Kidney epithelial cell (primary cell): ENCODE results near the gene MB. TPM values are rescaled to one million over a fixed set of nuclear protein-coding genes. Genes with fewer than 3 reads are reported as not detected.

Experiments
- DNase-seq: peaks from one replicate; pipeline ENCODE4 v3.0.0-alpha.2; 2010; ENCODE audit warnings: low read depth
- H3K27me3 ChIP-seq: 2 replicates; pipeline ENCODE4 v1.6.0; 2011; ENCODE audit warnings: low read length; ENCODE audit not compliant: control insufficient read depth, insufficient read depth
- H3K36me3 ChIP-seq: 2 replicates; pipeline ENCODE4 v1.5.1; 2011; ENCODE audit warnings: low read length; ENCODE audit not compliant: control insufficient read depth, insufficient read depth
- H3K4me3 ChIP-seq: 2 replicates; pipeline ENCODE4 v1.5.1; 2011; ENCODE audit warnings: low read depth, mild to moderate bottlenecking, control low read depth, low read length
- total RNA-seq: library from RNA; depleted of rRNA; stranded (reverse); fragments of >200 nt; gene quantifications from 2 replicates; pipeline ENCODE4 v1.2.3, GENCODE V29; 2015
- TF ChIP-seq, protein P1 (sequence below): IDR thresholded peaks from 2 replicates; pipeline ENCODE4 v1.5.1; 2011; ENCODE audit warnings: mild to moderate bottlenecking, moderate library complexity, low read length, control low read depth, inconsistent platforms; ENCODE audit not compliant: insufficient read depth, poor library complexity, severe bottlenecking

MB gene
- total RNA-seq, 1 donor from 2014 or later: not detected

DNA sequence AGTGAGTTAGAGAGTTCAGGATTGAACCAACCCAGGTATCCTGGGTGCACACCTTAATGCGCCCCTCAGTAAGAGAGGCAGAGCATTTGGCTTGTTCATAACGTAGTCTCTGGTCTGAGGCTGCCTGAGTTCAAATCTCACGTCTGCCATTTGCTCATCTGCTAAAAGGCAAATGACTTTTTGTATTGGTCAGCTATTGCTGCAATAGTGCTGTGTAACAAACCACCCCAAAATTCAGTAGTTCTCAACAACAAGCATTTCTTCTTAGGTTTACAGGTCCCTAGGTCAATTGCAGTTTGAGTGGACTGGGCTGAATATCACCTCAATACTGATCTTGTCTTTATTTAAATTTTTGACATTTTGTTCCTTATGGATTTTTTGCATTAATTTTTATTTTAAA lies 58.4 kb downstream of the MB start:
- Histone ChIP-seq H3K27me3 (peaks cover 2% of the 10 kb centered on the region), H3K36me3 (no peaks in the 10 kb centered on the region), H3K4me3 (no peak overlapping the region)
- TF ChIP-seq, protein P1, sequence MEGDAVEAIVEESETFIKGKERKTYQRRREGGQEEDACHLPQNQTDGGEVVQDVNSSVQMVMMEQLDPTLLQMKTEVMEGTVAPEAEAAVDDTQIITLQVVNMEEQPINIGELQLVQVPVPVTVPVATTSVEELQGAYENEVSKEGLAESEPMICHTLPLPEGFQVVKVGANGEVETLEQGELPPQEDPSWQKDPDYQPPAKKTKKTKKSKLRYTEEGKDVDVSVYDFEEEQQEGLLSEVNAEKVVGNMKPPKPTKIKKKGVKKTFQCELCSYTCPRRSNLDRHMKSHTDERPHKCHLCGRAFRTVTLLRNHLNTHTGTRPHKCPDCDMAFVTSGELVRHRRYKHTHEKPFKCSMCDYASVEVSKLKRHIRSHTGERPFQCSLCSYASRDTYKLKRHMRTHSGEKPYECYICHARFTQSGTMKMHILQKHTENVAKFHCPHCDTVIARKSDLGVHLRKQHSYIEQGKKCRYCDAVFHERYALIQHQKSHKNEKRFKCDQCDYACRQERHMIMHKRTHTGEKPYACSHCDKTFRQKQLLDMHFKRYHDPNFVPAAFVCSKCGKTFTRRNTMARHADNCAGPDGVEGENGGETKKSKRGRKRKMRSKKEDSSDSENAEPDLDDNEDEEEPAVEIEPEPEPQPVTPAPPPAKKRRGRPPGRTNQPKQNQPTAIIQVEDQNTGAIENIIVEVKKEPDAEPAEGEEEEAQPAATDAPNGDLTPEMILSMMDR: no peak
- no peak for DNase-seq

DNA sequence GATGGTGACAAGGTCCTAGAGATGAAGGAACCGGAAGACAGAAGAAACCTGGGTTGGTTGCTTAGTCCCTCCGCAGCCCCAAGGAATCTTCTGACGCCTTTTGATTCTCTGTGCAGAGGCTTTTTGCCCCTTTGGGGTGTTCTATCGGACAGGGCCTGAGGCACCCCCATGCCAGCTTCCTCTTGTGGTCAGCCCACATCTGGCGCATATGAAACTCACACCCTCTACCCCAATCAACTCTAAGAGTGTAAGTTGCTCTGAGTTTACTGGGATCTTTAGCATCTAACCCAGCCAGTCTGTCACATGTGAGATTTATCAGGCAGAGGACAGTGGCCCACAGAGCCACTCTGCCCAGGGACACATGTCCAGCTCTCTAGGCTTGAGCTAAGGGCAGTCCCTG lies 59.1 kb downstream of the MB start:
- TF ChIP-seq, protein P1: no peak
- no peak for DNase-seq
- Histone ChIP-seq H3K27me3 (peaks cover 2% of the 10 kb centered on the region), H3K4me3 (no peak overlapping the region), H3K36me3 (no peaks in the 10 kb centered on the region)

Other genes with a start within 250 kb of the MB start
- 37.7 and 45.7 TPM in 2 replicates for gene HMOX1, start 236.2 kb downstream of the MB start, total RNA-seq
- gene MCM5, start 217.2 kb downstream of the MB start, total RNA-seq: 31.5 and 34.6 TPM in 2 replicates
- 0.04 and 1.4 TPM in 2 replicates for gene RASD2, start 76.5 kb downstream of the MB start, total RNA-seq
- 19.1 and 20.9 TPM in 2 replicates for gene APOL6, start 31.1 kb upstream of the MB start, total RNA-seq
- gene APOL5, start 100.5 kb upstream of the MB start, total RNA-seq: not detected in 2 replicates